CD14-positive monocyte (primary cell): ENCODE measurements around the gene FAM181A. TPM values are rescaled to one million over a fixed set of nuclear protein-coding genes. Genes with fewer than 3 reads are reported as not detected.

Source experiments
- DNase-seq, 3 donors: peaks; one replicate each; pipeline ENCODE4 v3.0.0-alpha.2; 2011 to 2022
- H2AFZ ChIP-seq: 2 replicates; pipeline ENCODE4 v1.6.0; 2012; ENCODE audit warnings: mild to moderate bottlenecking, low read depth, low read length, inconsistent platforms; ENCODE audit not compliant: insufficient read depth, poor library complexity, severe bottlenecking
- H3K27ac ChIP-seq, 2 donors: 1 replicate in 1 of 2; 2 replicates in 1 of 2; pipeline ENCODE4 v1.5.1; 2012 to 2013; ENCODE audit warnings: low read length in 2 of 2, control low read depth in 1 of 2, inconsistent platforms in 1 of 2, low read depth in 1 of 2, mild to moderate bottlenecking in 1 of 2
- H3K27me3 ChIP-seq, 2 donors: one replicate each; pipeline versions ENCODE4 v1.6.0 to v1.6.1; 2011 to 2013; ENCODE audit warnings: low read length in 2 of 2; ENCODE audit not compliant: control insufficient read depth in 2 of 2, insufficient read depth in 2 of 2
- H3K36me3 ChIP-seq, 2 donors: replicated peaks in 1 of 2; 1 replicate in 1 of 2; 2 replicates in 1 of 2; pipeline versions ENCODE4 v1.5.1 to v1.6.1; 2012 to 2013; ENCODE audit warnings: low read length in 2 of 2, control low read depth in 1 of 2, inconsistent platforms in 1 of 2, mild to moderate bottlenecking in 1 of 2; ENCODE audit not compliant: insufficient read depth in 2 of 2, control insufficient read depth in 1 of 2
- H3K4me1 ChIP-seq, 2 donors: 1 replicate in 1 of 2; 2 replicates in 1 of 2; pipeline versions ENCODE4 v1.5.1 to v1.6.1; 2012 to 2013; ENCODE audit warnings: low read length in 2 of 2, control low read depth in 1 of 2, inconsistent platforms in 1 of 2, mild to moderate bottlenecking in 1 of 2, moderate library complexity in 1 of 2; ENCODE audit not compliant: insufficient read depth in 2 of 2, control insufficient read depth in 1 of 2
- H3K4me2 ChIP-seq: replicated peaks from 2 replicates; pipeline ENCODE3; 2012; ENCODE audit warnings: low read length, moderate library complexity, mild to moderate bottlenecking; ENCODE audit not compliant: poor library complexity, severe bottlenecking; ENCODE audit errors: extremely low read depth
- H3K4me3 ChIP-seq, 3 experiments: fragments of 200-600 bp in 1 of 3; sonication (generic) in 1 of 3; replicated peaks in 1 of 3; 1 replicate in 2 of 3; 2 replicates in 1 of 3; pipeline ENCODE4 v1.5.1; 2011 to 2013; ENCODE audit warnings: low read length in 3 of 3, mild to moderate bottlenecking in 3 of 3, control low read depth in 2 of 3, low read depth in 2 of 3, inconsistent platforms in 1 of 3, moderate library complexity in 1 of 3
- H3K79me2 ChIP-seq: 2 replicates; pipeline ENCODE4 v1.6.0; 2012; ENCODE audit warnings: mild to moderate bottlenecking, control low read depth, inconsistent platforms, low read length, moderate library complexity; ENCODE audit not compliant: insufficient read depth
- H3K9ac ChIP-seq: 2 replicates; pipeline ENCODE4 v1.6.0; 2017; ENCODE audit warnings: low read length, mild to moderate bottlenecking; ENCODE audit not compliant: insufficient read depth, poor library complexity, severe bottlenecking
- H3K9me3 ChIP-seq, 2 donors: replicated peaks in 1 of 2; 1 replicate in 1 of 2; 2 replicates in 1 of 2; pipeline versions ENCODE4 v1.5.1 to v1.6.1; 2012 to 2013; ENCODE audit warnings: low read length in 2 of 2, control low read depth in 1 of 2; ENCODE audit not compliant: control insufficient read depth in 1 of 2, insufficient read depth in 1 of 2
- H4K20me1 ChIP-seq: 2 replicates; pipeline ENCODE4 v1.6.0; 2012; ENCODE audit warnings: mild to moderate bottlenecking, low read length, control low read depth, moderate library complexity; ENCODE audit not compliant: insufficient read depth
- H3K27ac Mint-ChIP-seq, 7 donors: one replicate each; pipeline ENCODE4 v1.8.0; 2020; ENCODE audit warnings: mild to moderate bottlenecking in 7 of 7, mixed read lengths in 7 of 7, moderate library complexity in 6 of 7, inconsistent platforms in 2 of 7
- H3K27me3 Mint-ChIP-seq, 3 donors: one replicate each; pipeline ENCODE4 v1.8.0; 2021 to 2022; ENCODE audit warnings: low read depth in 3 of 3, mild to moderate bottlenecking in 3 of 3, mixed read lengths in 3 of 3, moderate library complexity in 3 of 3, inconsistent platforms in 1 of 3
- H3K36me3 Mint-ChIP-seq, 2 donors: one replicate each; pipeline ENCODE4 v1.8.0; 2020; ENCODE audit warnings: mixed read lengths in 2 of 2, inconsistent platforms in 1 of 2, mild to moderate bottlenecking in 1 of 2
- H3K4me1 Mint-ChIP-seq: one replicate; pipeline ENCODE4 v1.8.0; 2020; ENCODE audit warnings: mild to moderate bottlenecking, mixed read lengths
- H3K4me3 Mint-ChIP-seq, 2 donors: one replicate each; pipeline ENCODE4 v1.8.0; 2020; ENCODE audit warnings: mild to moderate bottlenecking in 2 of 2, mixed read lengths in 2 of 2, moderate library complexity in 1 of 2
- H3K9me3 Mint-ChIP-seq, 7 donors: one replicate each; pipeline ENCODE4 v1.8.0; 2020 to 2022; ENCODE audit warnings: mixed read lengths in 7 of 7, mild to moderate bottlenecking in 6 of 7, moderate library complexity in 6 of 7, inconsistent platforms in 2 of 7
- WGBS: methylation state at CpG from one replicate; pipeline ENCODE4 v1.1.5; 2013; ENCODE audit warnings: missing lambda C conversion rate; ENCODE audit not compliant: insufficient coverage; 5-methylcytosine and 5-hydroxymethylcytosine counted together
- intact Hi-C, 2 donors: fragments of 100-400 bp; cut with micrococcal nuclease; formaldehyde crosslinking; loops; one replicate each; pipeline versions ENCODE4 v1.15.0 to v1.15.1; 2023
- polyA plus RNA-seq, 3 donors: library from polyadenylated mRNA; depleted of rRNA in 1 of 3; unstranded in 2 of 3; stranded (reverse) in 1 of 3; fragments of 300-500 nt in 2 of 3; fragments of >200 nt in 1 of 3; fragmentation: Illumina TruSeq in 2 of 3; gene quantifications; 1 replicate in 2 of 3; 2 replicates in 1 of 3; pipeline ENCODE4 v1.2.3, GENCODE V29; 2012 to 2021
- TF ChIP-seq, protein P1 (sequence below): fragments of 200-600 bp; IDR thresholded peaks from one replicate; pipeline ENCODE4 v1.8.0; 2022; ENCODE audit warnings: antibody characterized with exemption, mild to moderate bottlenecking

FAM181A gene
- polyA plus RNA-seq, 3 donors: not detected

DNA sequence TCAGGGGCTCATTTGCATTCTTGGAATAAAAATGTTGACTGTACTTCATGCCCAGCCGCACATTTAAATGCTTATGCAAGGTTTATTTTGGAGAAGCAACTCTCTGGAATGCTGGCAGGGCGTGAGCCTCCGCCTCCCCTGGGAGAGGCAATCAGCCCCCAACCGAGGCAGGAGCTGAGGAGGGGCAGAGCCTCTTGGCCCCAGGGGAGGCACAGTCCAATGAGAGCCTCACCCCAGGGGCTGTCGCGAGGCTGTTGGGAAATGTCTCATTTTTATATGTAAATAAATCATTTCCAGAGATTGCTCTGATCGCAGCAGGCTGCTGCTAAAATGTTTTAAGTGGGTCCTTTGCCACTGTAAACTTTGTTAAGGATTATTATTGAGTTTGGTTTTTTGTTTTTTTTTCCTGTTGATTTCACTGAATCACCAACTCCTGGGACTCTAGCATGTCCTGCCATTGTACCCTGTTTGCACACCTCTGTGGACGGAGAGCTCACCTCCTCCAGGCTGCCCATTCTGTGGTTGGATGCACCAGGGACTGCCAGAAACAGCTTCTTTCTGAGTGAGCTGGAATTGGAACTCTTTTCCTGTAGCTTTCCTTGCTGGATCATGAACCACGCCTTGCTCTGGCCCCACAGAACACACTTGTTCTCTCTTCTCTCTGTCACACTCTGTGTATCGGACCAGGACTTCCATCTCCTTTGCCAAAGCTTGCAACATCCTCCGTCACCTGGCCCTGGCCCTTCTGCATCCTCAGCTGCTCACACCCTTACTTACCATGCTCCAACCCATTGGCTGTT, 46.9 kb upstream of the FAM181A start:
- H3K36me3 Mint-ChIP-seq: no peaks in the 10 kb centered on the region
- DNase-seq: no peak
- TF ChIP-seq, protein P1, sequence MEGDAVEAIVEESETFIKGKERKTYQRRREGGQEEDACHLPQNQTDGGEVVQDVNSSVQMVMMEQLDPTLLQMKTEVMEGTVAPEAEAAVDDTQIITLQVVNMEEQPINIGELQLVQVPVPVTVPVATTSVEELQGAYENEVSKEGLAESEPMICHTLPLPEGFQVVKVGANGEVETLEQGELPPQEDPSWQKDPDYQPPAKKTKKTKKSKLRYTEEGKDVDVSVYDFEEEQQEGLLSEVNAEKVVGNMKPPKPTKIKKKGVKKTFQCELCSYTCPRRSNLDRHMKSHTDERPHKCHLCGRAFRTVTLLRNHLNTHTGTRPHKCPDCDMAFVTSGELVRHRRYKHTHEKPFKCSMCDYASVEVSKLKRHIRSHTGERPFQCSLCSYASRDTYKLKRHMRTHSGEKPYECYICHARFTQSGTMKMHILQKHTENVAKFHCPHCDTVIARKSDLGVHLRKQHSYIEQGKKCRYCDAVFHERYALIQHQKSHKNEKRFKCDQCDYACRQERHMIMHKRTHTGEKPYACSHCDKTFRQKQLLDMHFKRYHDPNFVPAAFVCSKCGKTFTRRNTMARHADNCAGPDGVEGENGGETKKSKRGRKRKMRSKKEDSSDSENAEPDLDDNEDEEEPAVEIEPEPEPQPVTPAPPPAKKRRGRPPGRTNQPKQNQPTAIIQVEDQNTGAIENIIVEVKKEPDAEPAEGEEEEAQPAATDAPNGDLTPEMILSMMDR: no peak
- H2AFZ ChIP-seq: no peak overlapping the region
- H3K4me1 Mint-ChIP-seq: peaks cover 3% of the 10 kb centered on the region
- H3K27me3 Mint-ChIP-seq: peaks cover 6 to 17% (median 12%) of the 10 kb centered on the region in 3 donors
- no peaks in the 10 kb centered on the region for H3K79me2 ChIP-seq
- no peak overlapping the region for H3K4me2 ChIP-seq
- H3K9me3 ChIP-seq: peaks cover 0 to 14% of the 10 kb centered on the region in 2 donors
- H3K9me3 Mint-ChIP-seq: peaks cover 0 to 17% (median 11%) of the 10 kb centered on the region in 7 donors
- no peak overlapping the region for H3K4me3 Mint-ChIP-seq
- no peak overlapping the region for H3K4me3 ChIP-seq
- no peaks in the 10 kb centered on the region for H3K27me3 ChIP-seq
- H3K9ac ChIP-seq: no peak overlapping the region
- no peak overlapping the region for H3K27ac ChIP-seq
- WGBS: 65% methylated on average over 8 of the region's 11 CpGs
- H4K20me1 ChIP-seq: no peaks in the 10 kb centered on the region
- H3K36me3 ChIP-seq: no peaks in the 10 kb centered on the region
- H3K4me1 ChIP-seq: no peaks in the 10 kb centered on the region
- intact Hi-C loops: no loop called here
- H3K27ac Mint-ChIP-seq: no peak overlapping the region

DNA sequence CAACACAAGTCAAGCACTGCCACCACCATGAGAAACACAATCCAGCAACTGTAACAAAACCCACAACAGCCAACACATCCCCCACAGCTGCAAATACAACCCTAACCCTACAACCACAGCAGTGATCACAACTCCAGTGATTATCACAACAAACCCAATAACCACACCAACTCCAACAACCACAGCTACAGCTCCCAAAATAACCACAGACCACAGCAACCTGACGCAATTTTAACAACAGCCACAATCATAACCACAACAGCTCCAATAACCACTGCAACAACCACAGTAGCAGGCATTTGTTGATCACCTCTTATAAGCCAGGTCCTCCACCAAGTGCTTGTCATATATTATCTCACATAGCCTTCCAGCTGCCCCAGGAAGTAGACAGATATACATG, 42.2 kb upstream of the FAM181A start:
- Mint-ChIP-seq H3K4me3 (no peak overlapping the region), H3K27ac (no peak overlapping the region), H3K9me3 (peaks cover 0 to 16% (median 12%) of the 10 kb centered on the region in 7 donors), H3K36me3 (no peaks in the 10 kb centered on the region), H3K27me3 (peaks cover 6 to 21% (median 15%) of the 10 kb centered on the region in 3 donors), H3K4me1 (peaks cover 3% of the 10 kb centered on the region)
- H3K4me2 ChIP-seq: no peak overlapping the region
- H3K27me3 ChIP-seq: no peaks in the 10 kb centered on the region
- TF ChIP-seq, protein P1: no peak
- H4K20me1 ChIP-seq: no peaks in the 10 kb centered on the region
- no peaks in the 10 kb centered on the region for H3K4me1 ChIP-seq
- no peaks in the 10 kb centered on the region for H3K79me2 ChIP-seq
- no peak overlapping the region for H3K27ac ChIP-seq
- no peak overlapping the region for H3K9ac ChIP-seq
- no peak overlapping the region for H3K4me3 ChIP-seq
- no peak for DNase-seq
- H2AFZ ChIP-seq: no peak overlapping the region
- WGBS: 11% methylated on average over 1 of the region's 1 CpG
- intact Hi-C loops: no loop called here
- H3K9me3 ChIP-seq: peaks cover 0 to 14% of the 10 kb centered on the region in 2 donors
- no peaks in the 10 kb centered on the region for H3K36me3 ChIP-seq
